CD4-positive, alpha-beta T cell treated with Interleukin-10 for 1 hour (primary cell): ENCODE data around the gene NSRP1.
"Not testable (repeated sequence)": the region's sequence is repeated elsewhere in the genome, so short reads cannot be mapped to it uniquely, and the experiment has no call there.

Experiments used
- DNase-seq: peaks from one replicate; pipeline ENCODE4 v3.0.0-alpha.2; 2020

The NSRP1 gene

GRCh38 chr17:30116661-30117551, at the start of gene NSRP1:
Gene NSRP1, plus strand, starts transcription at chr17:30116816. Its CDS starts 28 bp downstream, at chr17:30116844.
- DNase-seq: peak; percentile 94

GRCh38 chr17:30068465-30068864, 48.2 kb upstream of the NSRP1 start:
- no peak for DNase-seq

GRCh38 chr17:30074254-30074653, 42.4 kb upstream of the NSRP1 start:
- DNase-seq: no peak

GRCh38 chr17:30074730-30075129, 41.9 kb upstream of the NSRP1 start:
- no peak for DNase-seq

- no peak for DNase-seq
Observed at GRCh38 chr17:30082773-30083172, 33.8 kb upstream of the NSRP1 start.

GRCh38 chr17:30084788-30085187, 31.8 kb upstream of the NSRP1 start:
- no peak for DNase-seq

GRCh38 chr17:30086896-30087295, 29.7 kb upstream of the NSRP1 start:
- no peak for DNase-seq

- DNase-seq: not testable (repeated sequence)
Observed at GRCh38 chr17:30087431-30087830, 29.2 kb upstream of the NSRP1 start.

- no peak for DNase-seq
Observed at GRCh38 chr17:30091121-30091670, 25.4 kb upstream of the NSRP1 start.

GRCh38 chr17:30091771-30092170, 24.8 kb upstream of the NSRP1 start:
- DNase-seq: no peak

GRCh38 chr17:30092886-30093285, 23.7 kb upstream of the NSRP1 start:
- DNase-seq: no peak

GRCh38 chr17:30093463-30094147, 23.0 kb upstream of the NSRP1 start:
- DNase-seq: peak; percentile 74

- DNase-seq: peak; percentile 19
Observed at GRCh38 chr17:30095507-30096244, 20.9 kb upstream of the NSRP1 start.

- DNase-seq: no peak
Observed at GRCh38 chr17:30101686-30102390, 14.8 kb upstream of the NSRP1 start.

- no peak for DNase-seq
Observed at GRCh38 chr17:30103921-30104320, 12.7 kb upstream of the NSRP1 start.

GRCh38 chr17:30104575-30105339, 11.9 kb upstream of the NSRP1 start:
- DNase-seq: peak; percentile 80

GRCh38 chr17:30112794-30113193, 3.8 kb upstream of the NSRP1 start:
- no peak for DNase-seq

- DNase-seq: no peak
Observed at GRCh38 chr17:30113213-30113612, 3.4 kb upstream of the NSRP1 start.

- no peak for DNase-seq
Observed at GRCh38 chr17:30116345-30116660, 313 bp upstream of the NSRP1 start.

GRCh38 chr17:30117675-30118081, 1.1 kb downstream of the NSRP1 start:
- no peak for DNase-seq

- not testable (repeated sequence) for DNase-seq
Observed at GRCh38 chr17:30118635-30119034, 2.0 kb downstream of the NSRP1 start.

GRCh38 chr17:30124273-30124796, 7.7 kb downstream of the NSRP1 start:
- DNase-seq: no peak
